Neuronal stem cell (in vitro differentiated cells): ENCODE measurements around the gene CEP162.
A peak's percentile ranks its signal among the peaks of the same experiment; 100 is the strongest.
"Not testable (repeated sequence)": the region's sequence is repeated elsewhere in the genome, so short reads cannot be mapped to it uniquely, and the experiment has no call there.

ENCODE experiments used
- DNase-seq: peaks from one replicate; pipeline ENCODE4 v3.0.0-alpha.2; 2013; ENCODE audit warnings: low spot score
- H2AFZ ChIP-seq: one replicate; pipeline ENCODE4 v1.6.1; 2013; ENCODE audit warnings: mild to moderate bottlenecking, low read length, inconsistent platforms
- H2AK5ac ChIP-seq: 2 replicates; pipeline ENCODE4 v1.6.1; 2013; ENCODE audit warnings: low read depth, mild to moderate bottlenecking, inconsistent platforms, low read length, moderate library complexity, mixed read lengths
- H2BK120ac ChIP-seq: 2 replicates; pipeline ENCODE4 v1.6.1; 2013; ENCODE audit warnings: low read depth, mild to moderate bottlenecking, inconsistent platforms, low read length, moderate library complexity, mixed read lengths
- H2BK12ac ChIP-seq: one replicate; pipeline ENCODE4 v1.6.1; 2013; ENCODE audit warnings: low read length, inconsistent platforms
- H2BK15ac ChIP-seq: 2 replicates; pipeline ENCODE4 v1.6.1; 2013; ENCODE audit warnings: mild to moderate bottlenecking, low read length, inconsistent platforms, mixed read lengths
- H2BK5ac ChIP-seq: one replicate; pipeline ENCODE4 v1.6.1; 2013; ENCODE audit warnings: inconsistent platforms, mild to moderate bottlenecking, low read length, moderate library complexity
- H3K14ac ChIP-seq: one replicate; pipeline ENCODE4 v1.6.1; 2013; ENCODE audit warnings: low read length, inconsistent platforms
- H3K18ac ChIP-seq: 2 replicates; pipeline ENCODE4 v1.6.1; 2013; ENCODE audit warnings: low read length, inconsistent platforms
- H3K23ac ChIP-seq: 2 replicates; pipeline ENCODE4 v1.6.1; 2013; ENCODE audit warnings: low read depth, mild to moderate bottlenecking, mixed read lengths, low read length, inconsistent platforms; ENCODE audit not compliant: poor library complexity
- H3K27ac ChIP-seq: replicated peaks from 3 replicates; pipeline ENCODE4 v1.5.1; 2013; ENCODE audit warnings: low read length, inconsistent platforms
- H3K27me3 ChIP-seq, 3 experiments: 2 replicates each; pipeline ENCODE4 v1.6.1; 2013; ENCODE audit warnings: low read length in 3 of 3, mild to moderate bottlenecking in 2 of 3, inconsistent platforms in 1 of 3, low read depth in 1 of 3, mixed read lengths in 1 of 3, moderate library complexity in 1 of 3; ENCODE audit not compliant: control insufficient read depth in 3 of 3, insufficient read depth in 3 of 3
- H3K36me3 ChIP-seq, 2 donors: replicated peaks in 1 of 2; 2 replicates each; pipeline ENCODE4 v1.6.1; 2013; ENCODE audit warnings: low read length in 2 of 2; ENCODE audit not compliant: control insufficient read depth in 2 of 2, insufficient read depth in 2 of 2
- H3K4ac ChIP-seq: 2 replicates; pipeline ENCODE4 v1.6.1; 2013; ENCODE audit warnings: inconsistent platforms, mild to moderate bottlenecking, low read length, moderate library complexity
- H3K4me1 ChIP-seq, 2 donors: 1 replicate in 1 of 2; 2 replicates in 1 of 2; pipeline ENCODE4 v1.6.1; 2013; ENCODE audit warnings: low read length in 2 of 2, low read depth in 1 of 2; ENCODE audit not compliant: control insufficient read depth in 2 of 2, insufficient read depth in 1 of 2
- H3K4me2 ChIP-seq: one replicate; pipeline ENCODE4 v1.6.1; 2013; ENCODE audit warnings: mild to moderate bottlenecking, low read length, inconsistent platforms; ENCODE audit not compliant: insufficient read depth, poor library complexity, severe bottlenecking
- H3K4me3 ChIP-seq, 2 donors: 2 replicates each; pipeline ENCODE4 v1.5.1; 2013; ENCODE audit warnings: low read length in 2 of 2, mild to moderate bottlenecking in 2 of 2, inconsistent platforms in 1 of 2, moderate library complexity in 1 of 2
- H3K79me1 ChIP-seq: one replicate; pipeline ENCODE4 v1.6.1; 2013; ENCODE audit warnings: low read depth, mild to moderate bottlenecking, inconsistent platforms, low read length, moderate library complexity
- H3K9ac ChIP-seq: one replicate; pipeline ENCODE4 v1.6.1; 2013; ENCODE audit warnings: mild to moderate bottlenecking, low read depth, low read length, inconsistent platforms; ENCODE audit not compliant: poor library complexity
- H3K9me3 ChIP-seq, 2 donors: replicated peaks in 1 of 2; 2 replicates each; pipeline versions ENCODE3 to v1.6.1; 2013; ENCODE audit warnings: low read length in 2 of 2, mild to moderate bottlenecking in 2 of 2, inconsistent platforms in 1 of 2, low read depth in 1 of 2, mixed read lengths in 1 of 2, moderate library complexity in 1 of 2; ENCODE audit not compliant: control insufficient read depth in 2 of 2, insufficient read depth in 1 of 2
- H4K8ac ChIP-seq: one replicate; pipeline ENCODE4 v1.6.1; 2013; ENCODE audit warnings: low read depth, mild to moderate bottlenecking, inconsistent platforms, low read length, moderate library complexity
- H4K91ac ChIP-seq: one replicate; pipeline ENCODE4 v1.6.1; 2013; ENCODE audit warnings: low read length, low read depth, mild to moderate bottlenecking, inconsistent platforms; ENCODE audit not compliant: poor library complexity
- WGBS, 2 donors: extraction: QIAGEN DNeasy Blood & Tissue Kit; methylation state at CpG; one replicate each; pipeline ENCODE4 v1.1.7; 2013; ENCODE audit warnings: missing lambda C conversion rate in 2 of 2, mixed read lengths in 1 of 2; ENCODE audit not compliant: insufficient read length in 2 of 2, insufficient replicate concordance in 1 of 2; ENCODE audit errors: extremely low coverage in 2 of 2; 5-methylcytosine and 5-hydroxymethylcytosine counted together

Gene CEP162

DNA sequence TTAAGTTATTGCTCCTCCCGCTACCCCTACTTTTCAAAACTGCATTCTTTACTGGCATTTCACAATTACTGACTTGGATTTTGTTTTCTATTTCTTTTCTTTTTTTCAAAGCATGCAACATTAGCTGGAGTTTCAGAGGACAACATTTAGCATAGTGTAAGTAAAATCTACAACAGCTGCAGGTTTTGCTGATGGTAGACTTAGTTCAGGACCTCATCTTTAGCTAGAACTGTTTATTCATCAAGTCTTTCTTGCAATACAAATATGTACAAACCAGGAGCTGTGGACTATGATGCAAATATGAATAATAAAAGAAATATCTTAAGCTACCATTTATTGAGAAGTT is 728 bp upstream of the CEP162 start:
- H2BK15ac ChIP-seq = no peak overlapping the region
- no peaks in the 10 kb centered on the region for H3K79me1 ChIP-seq
- no peak overlapping the region for H2BK5ac ChIP-seq
- no peak overlapping the region for H4K91ac ChIP-seq
- H2AK5ac ChIP-seq = no peak overlapping the region
- no peaks in the 10 kb centered on the region for H3K9me3 ChIP-seq
- H3K18ac ChIP-seq = no peak overlapping the region
- H3K36me3 ChIP-seq = peaks cover 0 to 24% of the 10 kb centered on the region in 2 donors
- H3K14ac ChIP-seq = no peak overlapping the region
- no CpG with 5 or more reads among the region's 1 CpG for WGBS, 2 donors
- H3K27ac ChIP-seq = no peak overlapping the region
- H3K4me1 ChIP-seq = peaks cover 2% of the 10 kb centered on the region in 2 donors
- no peak for DNase-seq
- H3K4me2 ChIP-seq = peak overlapping the region; percentile 43
- no peak overlapping the region for H3K23ac ChIP-seq
- H3K9ac ChIP-seq = no peak overlapping the region
- no peak overlapping the region for H3K4ac ChIP-seq
- no peak overlapping the region for H2BK12ac ChIP-seq
- peaks cover 0 to 4% (median 3%) of the 10 kb centered on the region in 3 experiments for H3K27me3 ChIP-seq
- no peak overlapping the region for H4K8ac ChIP-seq
- H2AFZ ChIP-seq = peak overlapping the region; percentile 97
- no peak overlapping the region for H2BK120ac ChIP-seq
- peak overlapping the region; percentile 79 to 88 for H3K4me3 ChIP-seq

DNA sequence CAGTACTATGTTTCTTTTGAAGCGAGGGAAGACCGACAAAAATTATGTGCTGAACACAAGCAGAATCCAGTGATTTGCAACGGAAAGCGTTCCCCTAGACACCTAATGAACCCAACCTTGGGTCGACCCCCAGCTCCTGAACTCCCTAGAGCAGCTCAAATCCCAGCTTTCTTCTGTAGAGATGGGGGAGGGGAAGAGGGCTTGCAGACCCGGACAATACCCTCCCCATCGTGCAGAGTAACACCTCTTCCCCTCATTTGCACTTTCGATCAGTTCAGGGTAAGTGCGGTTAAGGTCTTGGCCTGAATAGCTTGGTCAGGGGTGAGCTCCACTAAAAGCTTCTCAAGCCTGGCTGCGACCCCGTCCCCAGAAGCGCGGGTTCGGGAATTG is 404 bp downstream of the CEP162 start:
- Histone ChIP-seq H3K14ac (peak overlapping the region; percentile 64), H3K23ac (no peak overlapping the region), H4K91ac (no peak overlapping the region), H2AK5ac (no peak overlapping the region), H3K27me3 (peaks cover 0 to 4% (median 3%) of the 10 kb centered on the region in 3 experiments), H3K79me1 (no peaks in the 10 kb centered on the region), H2BK12ac (no peak overlapping the region), H3K4me2 (peak overlapping the region; percentile 93), H3K4ac (no peak overlapping the region), H3K4me3 (peak overlapping the region; percentile 79 to 88), H4K8ac (no peak overlapping the region), H2AFZ (peak overlapping the region; percentile 97), H2BK5ac (peak overlapping the region; percentile 55), H3K9ac (peak overlapping the region; percentile 90), H2BK15ac (no peak overlapping the region), H3K4me1 (peaks cover 2% of the 10 kb centered on the region in 2 donors), H3K9me3 (no peaks in the 10 kb centered on the region), H3K18ac (peak overlapping the region; percentile 85), H3K27ac (no peak overlapping the region), H2BK120ac (no peak overlapping the region), H3K36me3 (peaks cover 0 to 24% of the 10 kb centered on the region in 2 donors)
- DNase-seq = no peak
- WGBS, 2 donors = no CpG with 5 or more reads among the region's 14 CpGs

DNA sequence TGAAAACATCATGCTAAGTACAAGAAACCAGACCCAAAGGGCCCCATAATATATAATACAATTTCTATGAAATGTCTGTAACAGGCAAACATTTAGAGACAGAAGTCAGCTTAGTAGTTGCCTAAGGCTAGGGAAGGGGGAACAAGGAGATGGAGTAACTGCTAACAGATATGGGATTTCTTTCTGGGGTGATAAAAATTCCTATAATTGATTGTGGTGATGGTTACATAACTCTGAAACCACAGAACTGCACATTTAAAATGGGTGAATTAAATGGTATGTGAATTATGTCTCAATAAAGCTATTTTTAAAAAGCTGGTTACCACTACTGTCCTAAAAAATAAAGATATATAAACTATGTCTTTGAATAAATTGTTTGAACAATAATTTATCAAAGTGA is 3.2 kb downstream of the CEP162 start:
- no peak for DNase-seq
- H2AFZ ChIP-seq = no peak overlapping the region
- H3K36me3 ChIP-seq = peaks cover 0 to 37% of the 10 kb centered on the region in 2 donors
- no peak overlapping the region for H3K4me2 ChIP-seq
- no peak overlapping the region for H3K4ac ChIP-seq
- no peak overlapping the region for H4K8ac ChIP-seq
- H3K79me1 ChIP-seq = no peaks in the 10 kb centered on the region
- no peak overlapping the region for H2BK15ac ChIP-seq
- peaks cover 2% of the 10 kb centered on the region in 2 donors for H3K4me1 ChIP-seq
- no peak overlapping the region for H3K14ac ChIP-seq
- no peak overlapping the region for H2BK12ac ChIP-seq
- peaks cover 0 to 3% (median 3%) of the 10 kb centered on the region in 3 experiments for H3K27me3 ChIP-seq
- no peak overlapping the region for H3K27ac ChIP-seq
- no peak overlapping the region for H2BK120ac ChIP-seq
- H2BK5ac ChIP-seq = no peak overlapping the region
- H3K23ac ChIP-seq = no peak overlapping the region
- no peak overlapping the region for H4K91ac ChIP-seq
- H3K18ac ChIP-seq = no peak overlapping the region
- H2AK5ac ChIP-seq = no peak overlapping the region
- no peak overlapping the region for H3K4me3 ChIP-seq
- no peak overlapping the region for H3K9ac ChIP-seq
- H3K9me3 ChIP-seq = no peaks in the 10 kb centered on the region

DNA sequence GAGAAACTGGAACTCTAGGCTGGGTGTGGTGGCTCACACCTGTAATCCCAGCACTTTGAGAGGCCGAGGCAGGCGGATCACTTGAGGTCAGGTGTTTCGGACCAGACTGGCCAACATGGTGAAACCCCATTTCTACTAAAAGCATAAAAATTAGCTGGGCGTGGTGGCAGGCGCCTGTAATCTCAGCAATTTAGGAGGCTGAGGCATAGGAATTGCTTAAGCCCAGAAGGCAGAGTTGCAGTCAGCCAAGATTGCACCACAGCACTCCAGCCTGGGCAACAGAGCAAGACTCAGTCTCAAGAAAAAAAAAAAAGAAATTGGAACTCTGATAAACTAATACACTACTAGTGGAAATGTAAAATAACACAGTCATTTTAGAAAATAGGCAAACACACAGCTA is 3.8 kb downstream of the CEP162 start:
- H3K4me1 ChIP-seq, H3K27me3 ChIP-seq, H4K8ac ChIP-seq, H3K27ac ChIP-seq, H3K79me1 ChIP-seq, H2AFZ ChIP-seq, H3K23ac ChIP-seq, H4K91ac ChIP-seq, H2BK120ac ChIP-seq, DNase-seq, H2BK5ac ChIP-seq, H3K4ac ChIP-seq, H2BK15ac ChIP-seq, H2BK12ac ChIP-seq, H2AK5ac ChIP-seq, H3K9me3 ChIP-seq, H3K18ac ChIP-seq, H3K9ac ChIP-seq, H3K4me3 ChIP-seq, H3K14ac ChIP-seq, H3K4me2 ChIP-seq: not testable (repeated sequence)
- H3K36me3 ChIP-seq = peaks cover 0 to 44% of the 10 kb centered on the region in 2 donors
- no CpG with 5 or more reads among the region's 5 CpGs for WGBS, 2 donors
